Body of pancreas (tissue), 4 donors: ENCODE results near the gene ZNF322. TPM values are rescaled to one million over a fixed set of nuclear protein-coding genes. Genes with fewer than 3 reads are reported as not detected.

Experiments
- ATAC-seq: fragments of 150-250 bp; one replicate; pipeline ENCODE4 v1.9.1; 2016
- DNase-seq, 4 donors: peaks; one replicate each; pipeline ENCODE4 v3.0.0-alpha.2; 2019
- H3K27ac ChIP-seq, 4 donors: fragments of 200-600 bp; sonication (generic); 1 replicate in 3 of 4; 2 replicates in 1 of 4; pipeline versions ENCODE4 v1.5.1 to v1.6.1; 2016 to 2019; ENCODE audit warnings: mild to moderate bottlenecking in 1 of 4, mixed read lengths in 1 of 4, moderate library complexity in 1 of 4
- H3K27me3 ChIP-seq, 2 donors: fragments of 200-600 bp; sonication (generic); one replicate each; pipeline ENCODE4 v1.6.0; 2016; ENCODE audit warnings: mild to moderate bottlenecking in 1 of 2
- H3K36me3 ChIP-seq, 2 donors: fragments of 200-600 bp; sonication (generic); replicated peaks in 1 of 2; 2 replicates each; pipeline ENCODE4 v1.5.1; 2016; ENCODE audit warnings: low read depth in 2 of 2; ENCODE audit not compliant: insufficient read depth in 1 of 2
- H3K4me1 ChIP-seq: fragments of 200-600 bp; sonication (generic); one replicate; pipeline ENCODE4 v1.6.0; 2016
- H3K4me3 ChIP-seq, 2 donors: fragments of 200-600 bp; sonication (generic); 1 replicate in 1 of 2; 2 replicates in 1 of 2; pipeline ENCODE4 v1.5.1; 2016 to 2019
- H3K9me3 ChIP-seq, 3 donors: fragments of 200-600 bp; sonication (generic); 1 replicate in 2 of 3; 2 replicates in 1 of 3; pipeline ENCODE4 v1.5.1; 2016
- POLR2A ChIP-seq, 3 donors: fragments of 450-650 bp; IDR thresholded peaks; one replicate each; pipeline ENCODE4 v1.6.1; 2016; ENCODE audit warnings: antibody characterized with exemption in 3 of 3, mild to moderate bottlenecking in 2 of 3
- WGBS, 2 donors: methylation state at CpG; one replicate each; pipeline ENCODE4 v1.1.5; 2017; 5-methylcytosine and 5-hydroxymethylcytosine counted together
- intact Hi-C: fragments of 100-400 bp; cut with DNase I; formaldehyde crosslinking; loops from one replicate; pipeline ENCODE4 v1.15.1; 2023
- total RNA-seq, 2 donors: library from RNA; depleted of rRNA; stranded (reverse); fragments of >200 nt; gene quantifications; one replicate each; pipeline ENCODE4 v1.1.0, GENCODE V29; 2016
- TF ChIP-seq, protein P1 (sequence below), 7 experiments: fragments of 450-650 bp in 4 of 7; fragments of 200-600 bp in 3 of 7; sonication (generic) in 3 of 7; IDR thresholded peaks; one replicate each; pipeline ENCODE4 v1.5.1; 2016 to 2019; ENCODE audit warnings: antibody characterized with exemption in 7 of 7

ZNF322 gene
- total RNA-seq, 2 donors from 2014 or later: 6.6 to 9.3 TPM

DNA sequence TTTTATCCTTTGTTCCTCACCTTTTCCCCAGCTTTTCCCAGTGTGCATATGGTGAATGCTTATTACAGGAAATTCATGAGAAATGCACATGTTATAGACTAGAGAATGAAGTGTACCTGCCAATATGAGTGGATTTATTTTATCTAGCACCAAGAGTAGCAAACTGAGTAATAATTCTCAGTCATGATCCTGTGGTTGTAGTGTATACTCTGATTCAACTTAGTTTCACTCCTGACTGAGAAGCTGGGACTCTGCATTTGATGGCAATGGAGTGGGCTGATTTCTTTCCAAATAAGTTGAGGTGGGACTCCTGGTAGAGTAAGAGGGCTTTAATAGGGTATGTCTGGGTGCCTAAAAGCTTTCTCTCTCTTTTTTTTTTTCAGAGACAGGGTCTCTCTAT, 58.8 kb downstream of the ZNF322 start:
- no peak overlapping the region for H3K4me3 ChIP-seq
- no peak for TF ChIP-seq POLR2A (IDR thresholded peaks at IDR 0.05)
- TF ChIP-seq, protein P1, sequence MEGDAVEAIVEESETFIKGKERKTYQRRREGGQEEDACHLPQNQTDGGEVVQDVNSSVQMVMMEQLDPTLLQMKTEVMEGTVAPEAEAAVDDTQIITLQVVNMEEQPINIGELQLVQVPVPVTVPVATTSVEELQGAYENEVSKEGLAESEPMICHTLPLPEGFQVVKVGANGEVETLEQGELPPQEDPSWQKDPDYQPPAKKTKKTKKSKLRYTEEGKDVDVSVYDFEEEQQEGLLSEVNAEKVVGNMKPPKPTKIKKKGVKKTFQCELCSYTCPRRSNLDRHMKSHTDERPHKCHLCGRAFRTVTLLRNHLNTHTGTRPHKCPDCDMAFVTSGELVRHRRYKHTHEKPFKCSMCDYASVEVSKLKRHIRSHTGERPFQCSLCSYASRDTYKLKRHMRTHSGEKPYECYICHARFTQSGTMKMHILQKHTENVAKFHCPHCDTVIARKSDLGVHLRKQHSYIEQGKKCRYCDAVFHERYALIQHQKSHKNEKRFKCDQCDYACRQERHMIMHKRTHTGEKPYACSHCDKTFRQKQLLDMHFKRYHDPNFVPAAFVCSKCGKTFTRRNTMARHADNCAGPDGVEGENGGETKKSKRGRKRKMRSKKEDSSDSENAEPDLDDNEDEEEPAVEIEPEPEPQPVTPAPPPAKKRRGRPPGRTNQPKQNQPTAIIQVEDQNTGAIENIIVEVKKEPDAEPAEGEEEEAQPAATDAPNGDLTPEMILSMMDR (IDR thresholded peaks at IDR 0.05): no peak
- no peak overlapping the region for H3K27ac ChIP-seq
- peaks cover 0 to 3% of the 10 kb centered on the region in 2 donors for H3K36me3 ChIP-seq
- intact Hi-C loops: loop anchor here (10.0 kb wide), 1 partner anchor 474 kb away; no protein-coding TSS in a partner anchor
- no peaks in the 10 kb centered on the region for H3K9me3 ChIP-seq
- H3K4me1 ChIP-seq: peaks cover 15% of the 10 kb centered on the region
- no peaks in the 10 kb centered on the region for H3K27me3 ChIP-seq
- no peak for DNase-seq
- no peak for ATAC-seq

DNA sequence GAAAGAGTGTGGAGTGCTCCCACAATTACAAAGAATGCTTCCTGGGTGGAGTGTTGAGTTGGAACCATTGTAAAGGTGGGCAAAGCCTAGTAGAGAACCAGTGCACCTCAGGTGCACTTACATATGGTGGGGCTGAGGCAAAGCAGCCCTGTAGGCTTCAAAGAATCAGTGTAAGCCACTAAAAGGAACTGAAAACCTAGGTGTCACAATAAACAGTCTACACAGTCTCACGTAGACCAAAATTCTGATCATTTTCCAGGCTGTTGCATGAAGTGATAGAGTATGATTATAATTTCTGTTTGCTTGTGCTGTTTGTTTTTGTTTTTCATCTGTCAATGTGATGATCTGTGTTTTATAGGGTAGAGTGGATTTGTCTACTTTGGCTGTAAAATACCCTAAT, 60.0 kb downstream of the ZNF322 start:
- ATAC-seq (no peak), DNase-seq (no peak)
- 79 to 95% methylated on average over 1 of the region's 1 CpG for WGBS, 2 donors
- H3K36me3 ChIP-seq: peaks cover 0 to 3% of the 10 kb centered on the region in 2 donors
- H3K27me3 ChIP-seq: no peaks in the 10 kb centered on the region
- H3K4me3 ChIP-seq: no peak overlapping the region
- H3K27ac ChIP-seq: no peak overlapping the region
- no peaks in the 10 kb centered on the region for H3K9me3 ChIP-seq
- intact Hi-C loops: loop anchor here (10.0 kb wide), 1 partner anchor 255 kb away; no protein-coding TSS in a partner anchor
- TF ChIP-seq POLR2A (IDR thresholded peaks at IDR 0.05): no peak
- TF ChIP-seq, protein P1 (IDR thresholded peaks at IDR 0.05): no peak
- H3K4me1 ChIP-seq: peaks cover 21% of the 10 kb centered on the region

DNA sequence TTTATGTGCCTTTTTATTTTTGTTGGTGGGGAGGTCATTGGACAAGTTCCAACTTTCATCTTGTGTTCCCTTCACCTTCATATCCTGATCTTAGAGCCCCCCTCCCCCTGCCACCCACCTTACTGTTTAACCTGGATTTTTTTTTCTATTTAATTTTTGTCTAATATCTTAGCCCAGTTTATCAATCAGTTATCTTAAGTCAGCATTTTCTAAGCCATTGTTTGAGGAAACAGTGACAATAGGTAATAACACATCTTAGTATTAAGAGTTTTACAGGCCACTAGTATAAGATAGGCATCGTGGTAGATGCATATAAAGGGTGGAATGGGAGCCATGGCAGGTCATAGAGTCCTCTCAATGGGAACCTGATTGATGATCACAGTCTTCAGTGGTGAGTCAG, 60.4 kb downstream of the ZNF322 start:
- H3K4me1 ChIP-seq: peaks cover 21% of the 10 kb centered on the region
- no peak overlapping the region for H3K27ac ChIP-seq
- no peak overlapping the region for H3K4me3 ChIP-seq
- TF ChIP-seq, protein P1 (IDR thresholded peaks at IDR 0.05): no peak
- TF ChIP-seq POLR2A (IDR thresholded peaks at IDR 0.05): no peak
- H3K27me3 ChIP-seq: no peaks in the 10 kb centered on the region
- 65 to 79% methylated on average over 1 of the region's 1 CpG for WGBS, 2 donors
- H3K9me3 ChIP-seq: no peaks in the 10 kb centered on the region
- peaks cover 0 to 3% of the 10 kb centered on the region in 2 donors for H3K36me3 ChIP-seq
- intact Hi-C loops: loop anchor here (10.0 kb wide), 1 partner anchor 254 kb away; no protein-coding TSS in a partner anchor
- DNase-seq: no peak
- ATAC-seq: no peak

DNA sequence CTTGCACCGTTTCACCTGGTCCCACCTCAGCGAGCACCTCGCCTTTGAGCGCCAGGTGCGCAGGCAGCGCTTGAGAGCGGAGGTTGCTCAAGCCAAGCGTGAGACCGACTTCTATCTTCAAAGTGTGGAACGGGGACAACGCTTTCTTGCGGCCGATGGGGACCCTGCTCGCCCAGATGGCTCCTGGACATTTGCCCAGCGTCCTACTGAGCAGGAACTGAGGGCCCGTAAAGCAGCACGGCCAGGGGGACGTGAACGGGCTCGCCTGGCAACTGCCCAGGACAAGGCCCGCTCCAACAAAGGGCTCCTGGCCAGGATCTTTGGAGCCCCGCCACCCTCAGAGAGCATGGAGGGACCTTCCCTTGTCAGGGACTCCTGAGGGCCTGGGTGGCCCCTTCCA, 61.3 kb downstream of the ZNF322 start:
- intact Hi-C loops: loop anchor here (10.0 kb wide), 1 partner anchor 253 kb away; no protein-coding TSS in a partner anchor
- no peak for TF ChIP-seq POLR2A (IDR thresholded peaks at IDR 0.05)
- TF ChIP-seq, protein P1 (IDR thresholded peaks at IDR 0.05): no peak
- no peak overlapping the region for H3K27ac ChIP-seq
- no peak overlapping the region for H3K4me3 ChIP-seq
- peaks cover 0 to 3% of the 10 kb centered on the region in 2 donors for H3K36me3 ChIP-seq
- peaks cover 21% of the 10 kb centered on the region for H3K4me1 ChIP-seq
- no peaks in the 10 kb centered on the region for H3K27me3 ChIP-seq
- ATAC-seq (no peak), DNase-seq (peak in 2 of 4 donors; percentile 16 to 18)
- 86 to 92% methylated on average over 18 to 22 of the region's 22 CpGs for WGBS, 2 donors
- H3K9me3 ChIP-seq: no peaks in the 10 kb centered on the region

DNA sequence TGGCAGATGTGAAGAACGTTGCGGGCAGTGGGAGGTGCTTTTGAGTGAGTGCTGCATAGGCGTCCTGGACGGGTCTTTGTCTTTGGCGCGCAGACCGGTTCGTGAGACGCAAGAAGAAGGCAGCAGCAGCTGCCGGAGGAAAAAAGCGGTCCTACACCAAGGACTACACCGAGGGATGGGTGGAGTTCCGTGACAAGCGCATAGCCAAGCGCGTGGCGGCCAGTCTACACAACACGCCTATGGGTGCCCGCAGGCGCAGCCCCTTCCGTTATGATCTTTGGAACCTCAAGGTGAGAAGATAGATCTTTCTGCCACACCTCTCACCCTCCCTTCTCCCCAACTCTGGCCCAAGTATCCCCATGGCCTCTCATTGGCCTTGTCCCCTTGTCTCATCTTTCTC, 61.7 kb downstream of the ZNF322 start:
- Histone ChIP-seq H3K9me3 (no peaks in the 10 kb centered on the region), H3K27ac (no peak overlapping the region), H3K4me1 (peaks cover 21% of the 10 kb centered on the region), H3K4me3 (peak overlapping the region in 1 of 2 donors; percentile 96), H3K27me3 (no peaks in the 10 kb centered on the region), H3K36me3 (peaks cover 0 to 3% of the 10 kb centered on the region in 2 donors)
- DNase-seq (no peak), ATAC-seq (no peak)
- WGBS, 2 donors: 52 to 57% methylated on average over 21 of the region's 21 CpGs
- intact Hi-C loops: loop anchor here (10.0 kb wide), 1 partner anchor 253 kb away; no protein-coding TSS in a partner anchor
- TF ChIP-seq, protein P1 (IDR thresholded peaks at IDR 0.05): no peak
- no peak for TF ChIP-seq POLR2A (IDR thresholded peaks at IDR 0.05)
